Measurements from ENCODE around the gene PROC.

GRCh38 chr2:127423478-127423843, 5.2 kb downstream of the PROC start:
- TF ChIP-seq CTCF (IDR thresholded peaks at IDR 0.05) (no peak), POLR2AphosphoS5 (IDR thresholded peaks at IDR 0.05) (no peak), POLR2A (IDR thresholded peaks at IDR 0.05) (peak; percentile 10), EP300 (IDR thresholded peaks at IDR 0.05; ENCODE audit: low read depth) (no peak)
